Keratinocyte (primary cell): Measurements from ENCODE around the gene TSEN34. TPM values are rescaled to one million over a fixed set of nuclear protein-coding genes. Genes with fewer than 3 reads are reported as not detected.
"Not testable (repeated sequence)": the region's sequence is repeated elsewhere in the genome, so short reads cannot be mapped to it uniquely, and the experiment has no call there.

Experiments
- DNase-seq: peaks from one replicate; pipeline ENCODE4 v3.0.0-alpha.2; 2011; ENCODE audit warnings: low read depth, missing footprints, low spot score
- FAIRE-seq: peaks from 2 replicates; lab custom pipeline; 2011; peaks lifted over from hg19 to GRCh38; lab: Jason Lieb, UNC
- H2AFZ ChIP-seq: 2 replicates; pipeline ENCODE4 v1.6.0; 2012; ENCODE audit warnings: low read length, control low read depth, inconsistent platforms; ENCODE audit not compliant: control insufficient read depth
- H3K27ac ChIP-seq: 2 replicates; pipeline ENCODE4 v1.5.1; 2011; ENCODE audit warnings: low read length; ENCODE audit not compliant: control insufficient read depth, insufficient read depth
- H3K27me3 ChIP-seq: 3 replicates; pipeline ENCODE4 v1.6.0; 2011; ENCODE audit warnings: low read length; ENCODE audit not compliant: control insufficient read depth, insufficient read depth; ENCODE audit errors: extremely low read depth
- H3K36me3 ChIP-seq, 2 experiments: 2 replicates in 1 of 2; 3 replicates in 1 of 2; pipeline ENCODE4 v1.5.1; 2011; ENCODE audit warnings: low read length in 2 of 2, mild to moderate bottlenecking in 1 of 2; ENCODE audit not compliant: control insufficient read depth in 2 of 2, insufficient read depth in 2 of 2; ENCODE audit errors: extremely low read depth in 1 of 2
- H3K4me1 ChIP-seq: 3 replicates; pipeline ENCODE4 v1.5.1; 2011; ENCODE audit warnings: low read length; ENCODE audit not compliant: control insufficient read depth, insufficient read depth; ENCODE audit errors: extremely low read depth
- H3K4me2 ChIP-seq: 3 replicates; pipeline ENCODE4 v1.6.0; 2011; ENCODE audit warnings: low read depth, low read length; ENCODE audit not compliant: control insufficient read depth, insufficient read depth; ENCODE audit errors: extremely low read depth
- H3K4me3 ChIP-seq, 3 experiments: fragments of 200-600 bp in 1 of 3; sonication (generic) in 1 of 3; 2 replicates in 2 of 3; 3 replicates in 1 of 3; pipeline ENCODE4 v1.5.1; 2011 to 2016; ENCODE audit warnings: low read length in 3 of 3, mild to moderate bottlenecking in 3 of 3, control low read depth in 2 of 3, inconsistent platforms in 1 of 3, low read depth in 1 of 3, mixed read lengths in 1 of 3, mixed run types in 1 of 3, moderate library complexity in 1 of 3; ENCODE audit not compliant: control insufficient read depth in 2 of 3, insufficient read depth in 2 of 3; ENCODE audit errors: extremely low read depth in 1 of 3
- H3K79me2 ChIP-seq: 2 replicates; pipeline ENCODE4 v1.6.0; 2012; ENCODE audit warnings: low read length; ENCODE audit not compliant: control insufficient read depth, insufficient read depth
- H3K9ac ChIP-seq: 3 replicates; pipeline ENCODE4 v1.6.0; 2011; ENCODE audit warnings: low read length; ENCODE audit not compliant: control insufficient read depth, insufficient read depth; ENCODE audit errors: extremely low read depth
- H3K9me1 ChIP-seq: 3 replicates; pipeline ENCODE4 v1.6.0; 2011; ENCODE audit warnings: low read length; ENCODE audit not compliant: control insufficient read depth, insufficient read depth; ENCODE audit errors: extremely low read depth
- H3K9me3 ChIP-seq: 2 replicates; pipeline ENCODE4 v1.5.1; 2012; ENCODE audit warnings: low read depth, low read length; ENCODE audit not compliant: control insufficient read depth
- H4K20me1 ChIP-seq: 3 replicates; pipeline ENCODE4 v1.6.0; 2011; ENCODE audit warnings: low read length; ENCODE audit not compliant: control insufficient read depth, insufficient read depth; ENCODE audit errors: extremely low read depth
- CTCF ChIP-seq, 3 experiments: IDR thresholded peaks in 1 of 3; conservative IDR thresholded peaks in 1 of 3; optimal IDR thresholded peaks in 1 of 3; 2 replicates in 2 of 3; 3 replicates in 1 of 3; pipeline versions ENCODE3 to v1.5.1; 2011; ENCODE audit warnings: low read length in 3 of 3, mild to moderate bottlenecking in 3 of 3, moderate library complexity in 2 of 3, control low read depth in 1 of 3, inconsistent platforms in 1 of 3; ENCODE audit not compliant: insufficient read depth in 2 of 3; ENCODE audit errors: extremely low read depth in 1 of 3
- EZH2 ChIP-seq: IDR thresholded peaks from one replicate; pipeline ENCODE4 v1.6.1; 2012; ENCODE audit warnings: inconsistent platforms, mild to moderate bottlenecking, low read length, moderate library complexity
- dilution Hi-C: fragments of 300-500 bp; cut with MboI; formaldehyde crosslinking; loops from one replicate; pipeline ENCODE4 v1.7.0; 2020; ENCODE audit warnings: low sequenced_read_pairs; ENCODE audit not compliant: extremely low pct_ligation_motif_present
- polyA plus RNA-seq, 5 experiments: library from polyadenylated mRNA; depleted of rRNA in 3 of 5; stranded (reverse) in 3 of 5; stranded (forward) in 1 of 5; unstranded in 1 of 5; fragments of >200 nt; gene quantifications; 1 replicate in 1 of 5; 2 replicates in 3 of 5; 3 replicates in 1 of 5; pipeline versions ENCODE4 v1.2.1 to v1.2.3, GENCODE V29; 2011 to 2012; ENCODE audit warnings: missing spikeins in 2 of 5, low read depth in 1 of 5, low replicate concordance in 1 of 5

The TSEN34 gene
- polyA plus RNA-seq, 1 donor (not counting 4 experiments of a cell fraction or from before 2014, with no cell fraction given) = 36.5 TPM

GRCh38 chr19:54191811-54192453 lies 824 bp downstream of the TSEN34 start:
- TF ChIP-seq CTCF (optimal IDR thresholded peaks at IDR 0.05 in 1 of 3, IDR thresholded peaks at IDR 0.05 in 1 of 3, conservative IDR thresholded peaks at IDR 0.05 in 1 of 3; ENCODE audit: extremely low read depth in 1 of 3, insufficient read depth in 2 of 3, low read length in 3 of 3) = no peak
- TF ChIP-seq EZH2 = no peak
- DNase-seq (no peak), FAIRE-seq (no peak)
- H3K4me2 ChIP-seq = peak overlapping the region; percentile 95
- no peaks in the 10 kb centered on the region for H3K27me3 ChIP-seq
- peak overlapping the region; percentile 88 for H2AFZ ChIP-seq
- H3K9ac ChIP-seq = peak overlapping the region; percentile 99
- H3K9me3 ChIP-seq = no peaks in the 10 kb centered on the region
- H3K79me2 ChIP-seq = peaks cover 39% of the 10 kb centered on the region
- H3K27ac ChIP-seq = peak overlapping the region; percentile 99
- no peaks in the 10 kb centered on the region for H3K9me1 ChIP-seq
- H3K4me3 ChIP-seq = peak overlapping the region; percentile 68 to 95 (median 88)
- no peaks in the 10 kb centered on the region for H4K20me1 ChIP-seq
- H3K36me3 ChIP-seq = peaks cover 9 to 14% of the 10 kb centered on the region in 2 experiments
- dilution Hi-C loops = no loop called here
- H3K4me1 ChIP-seq = peaks cover 18% of the 10 kb centered on the region

- Histone ChIP-seq H3K4me2 (no peak overlapping the region), H3K9me1 (no peaks in the 10 kb centered on the region), H3K79me2 (peaks cover 32% of the 10 kb centered on the region), H2AFZ (no peak overlapping the region), H3K9ac (no peak overlapping the region), H3K4me1 (peaks cover 21% of the 10 kb centered on the region), H3K27me3 (no peaks in the 10 kb centered on the region), H3K36me3 (peaks cover 3 to 8% of the 10 kb centered on the region in 2 experiments), H3K4me3 (no peak overlapping the region), H3K27ac (no peak overlapping the region), H3K9me3 (no peaks in the 10 kb centered on the region), H4K20me1 (no peaks in the 10 kb centered on the region)
- DNase-seq (no peak), FAIRE-seq (no peak)
- TF ChIP-seq CTCF (optimal IDR thresholded peaks at IDR 0.05 in 1 of 3, IDR thresholded peaks at IDR 0.05 in 1 of 3, conservative IDR thresholded peaks at IDR 0.05 in 1 of 3; ENCODE audit: extremely low read depth in 1 of 3, insufficient read depth in 2 of 3, low read length in 3 of 3) (no peak), EZH2 (no peak)
- dilution Hi-C loops = no loop called here
Observed at GRCh38 chr19:54193011-54193410, 1.9 kb downstream of the TSEN34 start.

GRCh38 chr19:54194463-54194862 lies 3.4 kb downstream of the TSEN34 start:
- H3K9me1 ChIP-seq, dilution Hi-C loops, H3K9me3 ChIP-seq, H4K20me1 ChIP-seq, H3K36me3 ChIP-seq, H3K4me2 ChIP-seq, H2AFZ ChIP-seq, H3K4me3 ChIP-seq, FAIRE-seq, H3K27ac ChIP-seq, H3K9ac ChIP-seq, H3K27me3 ChIP-seq, DNase-seq: not testable (repeated sequence)
- H3K4me1 ChIP-seq = peaks cover 15% of the 10 kb centered on the region
- H3K79me2 ChIP-seq = peaks cover 20% of the 10 kb centered on the region
